Measurements from ENCODE around the gene TRIM69.

DNA sequence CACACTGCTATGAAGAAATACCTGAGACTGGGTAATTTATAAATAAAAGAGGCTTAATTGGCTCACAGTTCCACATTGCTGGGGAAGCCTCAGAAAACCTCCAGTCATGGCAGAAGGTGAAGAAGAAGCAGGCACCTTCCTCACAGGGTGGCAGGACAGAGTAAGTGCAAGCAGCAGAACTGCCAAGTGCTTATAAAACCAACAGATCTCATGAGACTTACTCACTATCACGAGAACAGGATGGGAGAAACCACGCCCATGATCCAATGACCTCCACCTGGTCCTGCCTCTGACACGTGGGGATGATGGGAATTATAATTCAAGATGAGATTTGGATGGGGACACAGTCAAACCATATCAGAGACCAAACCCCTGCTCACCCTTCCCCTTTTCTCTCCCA, 75.0 kb downstream of the TRIM69 start:
- TF ChIP-seq, protein P1, sequence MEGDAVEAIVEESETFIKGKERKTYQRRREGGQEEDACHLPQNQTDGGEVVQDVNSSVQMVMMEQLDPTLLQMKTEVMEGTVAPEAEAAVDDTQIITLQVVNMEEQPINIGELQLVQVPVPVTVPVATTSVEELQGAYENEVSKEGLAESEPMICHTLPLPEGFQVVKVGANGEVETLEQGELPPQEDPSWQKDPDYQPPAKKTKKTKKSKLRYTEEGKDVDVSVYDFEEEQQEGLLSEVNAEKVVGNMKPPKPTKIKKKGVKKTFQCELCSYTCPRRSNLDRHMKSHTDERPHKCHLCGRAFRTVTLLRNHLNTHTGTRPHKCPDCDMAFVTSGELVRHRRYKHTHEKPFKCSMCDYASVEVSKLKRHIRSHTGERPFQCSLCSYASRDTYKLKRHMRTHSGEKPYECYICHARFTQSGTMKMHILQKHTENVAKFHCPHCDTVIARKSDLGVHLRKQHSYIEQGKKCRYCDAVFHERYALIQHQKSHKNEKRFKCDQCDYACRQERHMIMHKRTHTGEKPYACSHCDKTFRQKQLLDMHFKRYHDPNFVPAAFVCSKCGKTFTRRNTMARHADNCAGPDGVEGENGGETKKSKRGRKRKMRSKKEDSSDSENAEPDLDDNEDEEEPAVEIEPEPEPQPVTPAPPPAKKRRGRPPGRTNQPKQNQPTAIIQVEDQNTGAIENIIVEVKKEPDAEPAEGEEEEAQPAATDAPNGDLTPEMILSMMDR (IDR thresholded peaks at IDR 0.05; ENCODE audit: insufficient read depth, low read depth, low read length), result no peak
- no peak for TF ChIP-seq EZH2 (IDR thresholded peaks at IDR 0.05; ENCODE audit: insufficient read depth, low read length)

Measured in astrocyte (in vitro differentiated cells and primary cell).